ENCODE results near the gene FRMD4A.

FRMD4A gene

GRCh38 chr10:13792006-13792405 lies 538.7 kb downstream of the FRMD4A start:
- Histone ChIP-seq H4K20me1 (ENCODE audit: insufficient read depth, low read length) (no peaks in the 10 kb centered on the region), H3K36me3 (replicated peaks; ENCODE audit: insufficient read depth, low read length) (no peaks in the 10 kb centered on the region), H3K79me2 (ENCODE audit: low read length) (no peaks in the 10 kb centered on the region), H3F3A (ENCODE audit: insufficient read depth, low read length) (peaks cover 21% of the 10 kb centered on the region), H3K27me3 (replicated peaks; ENCODE audit: insufficient read depth, low read length) (no peaks in the 10 kb centered on the region), H3K9ac (ENCODE audit: low read length) (no peak overlapping the region), H3K4me2 (ENCODE audit: low read depth, low read length) (no peak overlapping the region), H3K9me2 (replicated peaks; ENCODE audit: insufficient read depth, low read length) (no peaks in the 10 kb centered on the region), H3K9me3 (replicated peaks; ENCODE audit: insufficient read depth, low read length) (no peaks in the 10 kb centered on the region), H3K4me1 (ENCODE audit: low read length) (peaks cover 31% of the 10 kb centered on the region), H3K4me3 (ENCODE audit: low read length) (no peak overlapping the region), H2AFZ (ENCODE audit: low read length) (no peak overlapping the region), H3K27ac (ENCODE audit: low read length) (no peak overlapping the region)
- DNase-seq = no peak
- TF ChIP-seq EZH2 (optimal IDR thresholded peaks at IDR 0.05; ENCODE audit: low read depth, low read length) (no peak), CTCF (IDR thresholded peaks at IDR 0.05; ENCODE audit: low read length) (no peak), EZH2phosphoT487 (IDR thresholded peaks at IDR 0.05; ENCODE audit: low read length) (no peak)

- Histone ChIP-seq H2AFZ (ENCODE audit: low read length) (no peak overlapping the region), H3K4me2 (ENCODE audit: low read depth, low read length) (no peak overlapping the region), H3K9me3 (replicated peaks; ENCODE audit: insufficient read depth, low read length) (no peaks in the 10 kb centered on the region), H4K20me1 (ENCODE audit: insufficient read depth, low read length) (no peaks in the 10 kb centered on the region), H3K36me3 (replicated peaks; ENCODE audit: insufficient read depth, low read length) (no peaks in the 10 kb centered on the region), H3K4me3 (ENCODE audit: low read length) (no peak overlapping the region), H3K9ac (ENCODE audit: low read length) (no peak overlapping the region), H3K27ac (ENCODE audit: low read length) (no peak overlapping the region), H3K27me3 (replicated peaks; ENCODE audit: insufficient read depth, low read length) (no peaks in the 10 kb centered on the region), H3F3A (ENCODE audit: insufficient read depth, low read length) (peaks cover 25% of the 10 kb centered on the region), H3K9me2 (replicated peaks; ENCODE audit: insufficient read depth, low read length) (no peaks in the 10 kb centered on the region), H3K4me1 (ENCODE audit: low read length) (peaks cover 36% of the 10 kb centered on the region), H3K79me2 (ENCODE audit: low read length) (no peaks in the 10 kb centered on the region)
- TF ChIP-seq EZH2 (optimal IDR thresholded peaks at IDR 0.05; ENCODE audit: low read depth, low read length) (no peak), EZH2phosphoT487 (IDR thresholded peaks at IDR 0.05; ENCODE audit: low read length) (no peak), CTCF (IDR thresholded peaks at IDR 0.05; ENCODE audit: low read length) (no peak)
- no peak for DNase-seq
Observed at GRCh38 chr10:13791483-13791882, 539.2 kb downstream of the FRMD4A start.

GRCh38 chr10:13790196-13790595 lies 540.5 kb downstream of the FRMD4A start:
- Histone ChIP-seq H3K9ac (ENCODE audit: low read length) (no peak overlapping the region), H3K79me2 (ENCODE audit: low read length) (no peaks in the 10 kb centered on the region), H4K20me1 (ENCODE audit: insufficient read depth, low read length) (no peaks in the 10 kb centered on the region), H2AFZ (ENCODE audit: low read length) (no peak overlapping the region), H3K4me3 (ENCODE audit: low read length) (no peak overlapping the region), H3K27ac (ENCODE audit: low read length) (no peak overlapping the region), H3K9me2 (replicated peaks; ENCODE audit: insufficient read depth, low read length) (no peaks in the 10 kb centered on the region), H3K4me2 (ENCODE audit: low read depth, low read length) (no peak overlapping the region), H3K4me1 (ENCODE audit: low read length) (peaks cover 24% of the 10 kb centered on the region), H3F3A (ENCODE audit: insufficient read depth, low read length) (peaks cover 16% of the 10 kb centered on the region), H3K36me3 (replicated peaks; ENCODE audit: insufficient read depth, low read length) (no peaks in the 10 kb centered on the region), H3K9me3 (replicated peaks; ENCODE audit: insufficient read depth, low read length) (no peaks in the 10 kb centered on the region), H3K27me3 (replicated peaks; ENCODE audit: insufficient read depth, low read length) (no peaks in the 10 kb centered on the region)
- no peak for TF ChIP-seq EZH2 (optimal IDR thresholded peaks at IDR 0.05; ENCODE audit: low read depth, low read length)
- TF ChIP-seq EZH2phosphoT487 (IDR thresholded peaks at IDR 0.05; ENCODE audit: low read length) = no peak
- no peak for TF ChIP-seq CTCF (IDR thresholded peaks at IDR 0.05; ENCODE audit: low read length)
- DNase-seq = no peak

Measured in MM.1S (cell line).